A549 (cell line): ENCODE measurements around the gene MARCO. TPM values are rescaled to one million over a fixed set of nuclear protein-coding genes. Genes with fewer than 3 reads are reported as not detected.

Source experiments
- ATAC-seq, 2 experiments: fragments of 200-7000 bp in 1 of 2; fragments of >200 bp in 1 of 2; cut with Nextera tagmentation in 1 of 2; cut with Tn5 transposase in 1 of 2; 3 replicates each; pipeline versions ENCODE4 v1.8.0 to v1.9.1; 2018 to 2020; ENCODE audit warnings: mild to moderate bottlenecking in 1 of 2, moderate library complexity in 1 of 2
- CTCF ChIA-PET: fragments of 300-600 bp; sonication (Branson Sonifier 250); formaldehyde crosslinking; extraction: SDS; loops from one replicate; lab custom pipeline; 2021; ENCODE audit warnings: antibody characterized with exemption, inconsistent platforms; lab: Yijun Ruan, JAX
- POLR2A ChIA-PET: fragments of 350-600 bp; formaldehyde crosslinking; extraction: SDS; loops from one replicate; lab custom pipeline; 2021; ENCODE audit warnings: antibody characterized with exemption, inconsistent platforms; lab: Yijun Ruan, JAX
- DNase-seq, 2 experiments: peaks; one replicate each; pipeline versions ENCODE4 v3.0.0 to v3.0.0-alpha.2; 2011 to 2016; ENCODE audit warnings: low read depth in 1 of 2, low spot score in 1 of 2
- FAIRE-seq: peaks from 2 replicates; lab custom pipeline; 2011; peaks lifted over from hg19 to GRCh38; lab: Jason Lieb, UNC
- H3K27ac ChIP-seq, 2 experiments: fragments of >200 bp; sonication (Bioruptor Twin); formaldehyde crosslinking; 3 replicates each; pipeline ENCODE4 v1.5.1; 2016 to 2017
- H3K4me1 ChIP-seq: fragments of >200 bp; sonication (Bioruptor Twin); formaldehyde crosslinking; 3 replicates; pipeline ENCODE4 v1.6.1; 2016
- H3K4me2 ChIP-seq: fragments of >200 bp; sonication (Bioruptor Twin); formaldehyde crosslinking; 3 replicates; pipeline ENCODE4 v1.6.1; 2016
- H3K4me3 ChIP-seq: fragments of >200 bp; sonication (Bioruptor Twin); formaldehyde crosslinking; 3 replicates; pipeline ENCODE4 v1.5.1; 2016
- H3K9me3 ChIP-seq: fragments of >200 bp; sonication (Bioruptor Twin); formaldehyde crosslinking; 3 replicates; pipeline ENCODE4 v1.6.1; 2016
- ATOH8 ChIP-seq: fragments of 250-450 bp; sonication (Bioruptor Pico); IDR thresholded peaks from 2 replicates; pipeline ENCODE4 v1.5.0; 2020; ENCODE audit warnings: low read depth, mild to moderate bottlenecking, moderate library complexity
- BCL3 ChIP-seq: fragments of >200 bp; sonication (Bioruptor Twin); formaldehyde crosslinking; IDR thresholded peaks from 3 replicates; pipeline ENCODE4 v1.6.1; 2016
- BHLHE40 ChIP-seq: IDR thresholded peaks from 2 replicates; pipeline ENCODE4 v1.6.1; 2012; ENCODE audit warnings: low read depth, low read length, inconsistent platforms
- CBX2 ChIP-seq: fragments of 200-600 bp; sonication (generic); IDR thresholded peaks from 2 replicates; pipeline ENCODE4 v1.6.1; 2016; ENCODE audit warnings: low read depth, mild to moderate bottlenecking, borderline replicate concordance
- CBX8 ChIP-seq: fragments of 200-600 bp; sonication (generic); IDR thresholded peaks from 2 replicates; pipeline ENCODE4 v1.6.1; 2016
- CEBPB ChIP-seq, 2 experiments: fragments of >200 bp in 1 of 2; sonication (Bioruptor Twin) in 1 of 2; formaldehyde crosslinking in 1 of 2; IDR thresholded peaks; 2 replicates each; pipeline ENCODE4 v1.6.1; 2012 to 2016
- CHD2 ChIP-seq: fragments of 150-350 bp; IDR thresholded peaks from 2 replicates; pipeline ENCODE4 v1.6.1; 2014; ENCODE audit warnings: low read length; ENCODE audit not compliant: partially characterized antibody
- CHD4 ChIP-seq: fragments of 200-600 bp; sonication (generic); IDR thresholded peaks from 2 replicates; pipeline ENCODE4 v1.6.1; 2016; ENCODE audit warnings: antibody characterized with exemption, mild to moderate bottlenecking, borderline replicate concordance
- EHF ChIP-seq: fragments of 250-450 bp; sonication (Bioruptor Pico); IDR thresholded peaks from 2 replicates; pipeline ENCODE4 v1.5.0; 2020; ENCODE audit warnings: mild to moderate bottlenecking
- EHMT2 ChIP-seq: fragments of 200-600 bp; sonication (generic); IDR thresholded peaks from 2 replicates; pipeline ENCODE4 v1.6.1; 2016; ENCODE audit warnings: antibody characterized with exemption, low read depth, mild to moderate bottlenecking, moderate library complexity
- EP300 ChIP-seq, 2 experiments: fragments of >200 bp; sonication (Bioruptor Twin); formaldehyde crosslinking; IDR thresholded peaks; 2 replicates in 1 of 2; 3 replicates in 1 of 2; pipeline ENCODE4 v1.6.1; 2016 to 2017
- FOSB ChIP-seq: fragments of 250-450 bp; sonication (Bioruptor Pico); IDR thresholded peaks from 2 replicates; pipeline ENCODE4 v1.5.0; 2020; ENCODE audit warnings: mild to moderate bottlenecking, moderate library complexity
- FOSL2 ChIP-seq, 2 experiments: fragments of 450-650 bp in 1 of 2; fragments of >200 bp in 1 of 2; sonication (Bioruptor Twin) in 1 of 2; formaldehyde crosslinking; IDR thresholded peaks; 2 replicates each; pipeline versions ENCODE4 v1.5.0 to v1.6.1; 2016 to 2020; ENCODE audit warnings: mild to moderate bottlenecking in 1 of 2, moderate library complexity in 1 of 2
- HDAC2 ChIP-seq: fragments of 200-600 bp; sonication (generic); IDR thresholded peaks from 2 replicates; pipeline ENCODE4 v1.6.1; 2016
- HEYL ChIP-seq: fragments of 250-450 bp; sonication (Bioruptor Pico); IDR thresholded peaks from 2 replicates; pipeline ENCODE4 v1.8.0; 2021; ENCODE audit warnings: mild to moderate bottlenecking, moderate library complexity
- HMGXB4 ChIP-seq: fragments of 250-450 bp; sonication (Bioruptor Pico); IDR thresholded peaks from 2 replicates; pipeline ENCODE4 v1.5.0; 2021; ENCODE audit warnings: mild to moderate bottlenecking, moderate library complexity, borderline replicate concordance
- HOXA7 ChIP-seq: fragments of 250-450 bp; sonication (Bioruptor Pico); IDR thresholded peaks from 2 replicates; pipeline ENCODE4 v1.5.0; 2020; ENCODE audit warnings: mild to moderate bottlenecking, moderate library complexity
- HOXB5 ChIP-seq: fragments of 250-450 bp; sonication (Bioruptor Pico); IDR thresholded peaks from 2 replicates; pipeline ENCODE4 v1.5.0; 2020; ENCODE audit warnings: mild to moderate bottlenecking, moderate library complexity
- JUN ChIP-seq, 2 experiments: fragments of >200 bp; sonication (Bioruptor Twin); formaldehyde crosslinking; IDR thresholded peaks; 2 replicates in 1 of 2; 3 replicates in 1 of 2; pipeline ENCODE4 v1.6.1; 2016 to 2017
- JUNB ChIP-seq: fragments of >200 bp; sonication (Bioruptor Twin); formaldehyde crosslinking; IDR thresholded peaks from 2 replicates; pipeline ENCODE4 v1.6.1; 2016
- MAFK ChIP-seq: fragments of 450-650 bp; IDR thresholded peaks from 2 replicates; pipeline ENCODE4 v1.6.1; 2014; ENCODE audit not compliant: partially characterized antibody
- MAX ChIP-seq: IDR thresholded peaks from 2 replicates; pipeline ENCODE4 v1.6.1; 2012
- MYC ChIP-seq: IDR thresholded peaks from 2 replicates; pipeline ENCODE4 v1.6.1; 2012; ENCODE audit warnings: mild to moderate bottlenecking, inconsistent platforms, low read length, improper control_type of control experiment, borderline replicate concordance
- POLR2A ChIP-seq: IDR thresholded peaks from 2 replicates; pipeline ENCODE4 v1.6.1; 2012; ENCODE audit warnings: mild to moderate bottlenecking, low read length
- RCOR1 ChIP-seq: fragments of 150-350 bp; IDR thresholded peaks from 2 replicates; pipeline ENCODE4 v1.6.1; 2014; ENCODE audit warnings: antibody characterized with exemption, low read length, low read depth
- TFCP2L1 ChIP-seq: fragments of 250-450 bp; sonication (Bioruptor Pico); IDR thresholded peaks from 2 replicates; pipeline ENCODE4 v1.5.0; 2021; ENCODE audit warnings: mild to moderate bottlenecking
- TP53 ChIP-seq: fragments of 250-450 bp; sonication (Bioruptor Pico); IDR thresholded peaks from 2 replicates; pipeline ENCODE4 v1.5.0; 2021; ENCODE audit warnings: mild to moderate bottlenecking, moderate library complexity
- USF2 ChIP-seq: fragments of 450-650 bp; IDR thresholded peaks from 2 replicates; pipeline ENCODE4 v1.6.1; 2014; ENCODE audit warnings: antibody characterized with exemption
- ZSCAN20 ChIP-seq: fragments of 250-450 bp; sonication (Bioruptor Pico); IDR thresholded peaks from 2 replicates; pipeline ENCODE4 v1.8.0; 2022; ENCODE audit warnings: mild to moderate bottlenecking, moderate library complexity
- WGBS: methylation state at CpG from one replicate; pipeline ENCODE4 v1.1.6; 2017; ENCODE audit errors: missing lambda C conversion rate; 5-methylcytosine and 5-hydroxymethylcytosine counted together
- polyA plus RNA-seq, 4 experiments: library from polyadenylated mRNA; depleted of rRNA in 3 of 4; stranded (reverse); fragments of >200 nt; fragmentation: RNase III in 1 of 4; extraction: RNeasy Plus Mini Kit Qiagen cat#74134 plus additional on column Dnase treatment in 1 of 4; gene quantifications; 2 replicates in 3 of 4; 3 replicates in 1 of 4; pipeline ENCODE4 v1.2.3, GENCODE V29; 2011 to 2017

The MARCO gene
- polyA plus RNA-seq, 2 of the 4 experiments (the other 2 are of a cell fraction), result 0.05 TPM; not detected in 1

- Histone ChIP-seq H3K4me3 (no peak overlapping the region), H3K27ac (no peak overlapping the region), H3K9me3 (peaks cover 8% of the 10 kb centered on the region), H3K4me2 (no peak overlapping the region), H3K4me1 (no peaks in the 10 kb centered on the region)
- DNase-seq (no peak), ATAC-seq (no peak), FAIRE-seq (no peak)
- TF ChIP-seq BCL3 (no peak), HMGXB4 (CRISPR knock-in tag) (no peak), JUN (IDR thresholded peaks at IDR 0.05) (no peak), MYC (no peak), MAX (no peak), CBX2 (no peak), EHMT2 (no peak), FOSL2 (IDR thresholded peaks at IDR 0.05) (no peak), FOSL2 (CRISPR knock-in tag; IDR thresholded peaks at IDR 0.05) (no peak), ATOH8 (CRISPR knock-in tag) (no peak), CBX8 (no peak), JUNB (no peak), HDAC2 (no peak), HOXA7 (CRISPR knock-in tag) (no peak), USF2 (no peak), EP300 (IDR thresholded peaks at IDR 0.05) (no peak), TFCP2L1 (no peak), FOSB (CRISPR knock-in tag) (no peak), TP53 (CRISPR knock-in tag) (no peak), MAFK (no peak), EHF (CRISPR knock-in tag) (no peak)
- WGBS, result 10% methylated on average over 1 of the region's 1 CpG
- ChIA-PET POLR2A (no interaction called here), CTCF (no interaction called here)
Measured at GRCh38 chr2:118929059-118929458, 12.9 kb upstream of the MARCO start.

GRCh38 chr2:118932949-118933348 is 9.0 kb upstream of the MARCO start:
- Histone ChIP-seq H3K4me1 (no peaks in the 10 kb centered on the region), H3K9me3 (peaks cover 12% of the 10 kb centered on the region), H3K4me3 (no peak overlapping the region), H3K27ac (no peak overlapping the region), H3K4me2 (no peak overlapping the region)
- no peak for ATAC-seq
- CTCF ChIA-PET, result no interaction called here
- POLR2A ChIA-PET, result no interaction called here
- WGBS, result 0% methylated on average over 1 of the region's 1 CpG
- TF ChIP-seq POLR2A (no peak), EHF (CRISPR knock-in tag) (no peak), CHD2 (no peak), CEBPB (IDR thresholded peaks at IDR 0.05) (no peak), RCOR1 (no peak), USF2 (no peak), ZSCAN20 (CRISPR knock-in tag) (no peak), HOXB5 (CRISPR knock-in tag) (no peak), FOSL2 (IDR thresholded peaks at IDR 0.05) (no peak), FOSL2 (CRISPR knock-in tag; IDR thresholded peaks at IDR 0.05) (no peak), MAFK (no peak), HEYL (CRISPR knock-in tag) (no peak), BHLHE40 (no peak), CHD4 (no peak), BCL3 (no peak)
- no peak for FAIRE-seq
- DNase-seq, result no peak
